ENCODE measurements around the gene R3HCC1L.

- TF ChIP-seq, protein P1, sequence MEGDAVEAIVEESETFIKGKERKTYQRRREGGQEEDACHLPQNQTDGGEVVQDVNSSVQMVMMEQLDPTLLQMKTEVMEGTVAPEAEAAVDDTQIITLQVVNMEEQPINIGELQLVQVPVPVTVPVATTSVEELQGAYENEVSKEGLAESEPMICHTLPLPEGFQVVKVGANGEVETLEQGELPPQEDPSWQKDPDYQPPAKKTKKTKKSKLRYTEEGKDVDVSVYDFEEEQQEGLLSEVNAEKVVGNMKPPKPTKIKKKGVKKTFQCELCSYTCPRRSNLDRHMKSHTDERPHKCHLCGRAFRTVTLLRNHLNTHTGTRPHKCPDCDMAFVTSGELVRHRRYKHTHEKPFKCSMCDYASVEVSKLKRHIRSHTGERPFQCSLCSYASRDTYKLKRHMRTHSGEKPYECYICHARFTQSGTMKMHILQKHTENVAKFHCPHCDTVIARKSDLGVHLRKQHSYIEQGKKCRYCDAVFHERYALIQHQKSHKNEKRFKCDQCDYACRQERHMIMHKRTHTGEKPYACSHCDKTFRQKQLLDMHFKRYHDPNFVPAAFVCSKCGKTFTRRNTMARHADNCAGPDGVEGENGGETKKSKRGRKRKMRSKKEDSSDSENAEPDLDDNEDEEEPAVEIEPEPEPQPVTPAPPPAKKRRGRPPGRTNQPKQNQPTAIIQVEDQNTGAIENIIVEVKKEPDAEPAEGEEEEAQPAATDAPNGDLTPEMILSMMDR (IDR thresholded peaks at IDR 0.05) = no peak
- TF ChIP-seq POLR2A (IDR thresholded peaks at IDR 0.05) = no peak
These were observed 32.7 kb downstream of the R3HCC1L start for GRCh38 chr10:98167191-98167590.

All from breast epithelium (tissue), 3 donors.